OCI-LY7 (cell line): Measurements from ENCODE around the gene CYB5R4. TPM values are rescaled to one million over a fixed set of nuclear protein-coding genes. Genes with fewer than 3 reads are reported as not detected.

Experiments used
- BruUV-seq: library from RNA; stranded (reverse); fragments of 400-500 nt; replicated peaks from 2 replicates; lab custom pipeline; 2021; lab: Mats Ljungman, UMichigan
- CTCF ChIA-PET: fragments of 300-600 bp; sonication (Branson Sonifier 250); formaldehyde crosslinking; loops from one replicate; lab custom pipeline; 2022; ENCODE audit warnings: antibody characterized with exemption; ENCODE audit not compliant: unreplicated experiment; lab: Charles Lee
- POLR2A ChIA-PET: fragments of 300-600 bp; sonication (Branson Sonifier 250); formaldehyde crosslinking; loops from one replicate; lab custom pipeline; 2022; ENCODE audit warnings: antibody characterized with exemption; lab: Charles Lee
- DNase-seq: peaks from one replicate; pipeline ENCODE4 v3.0.0-alpha.2; 2015; ENCODE audit warnings: low spot score
- H2AFZ ChIP-seq: fragments of 200-600 bp; sonication (generic), shearing (Covaris generic); 2 replicates; pipeline ENCODE4 v1.6.1; 2014; ENCODE audit warnings: mild to moderate bottlenecking, antibody characterized with exemption, low read length, moderate library complexity
- H3K27ac ChIP-seq: fragments of 200-600 bp; sonication (generic); 2 replicates; pipeline ENCODE4 v1.5.1; 2014; ENCODE audit warnings: mixed run types, low read depth, mild to moderate bottlenecking, moderate library complexity, low read length, inconsistent platforms; ENCODE audit not compliant: poor library complexity, severe bottlenecking
- H3K36me3 ChIP-seq: fragments of 200-600 bp; sonication (generic); 2 replicates; pipeline ENCODE4 v1.6.1; 2014; ENCODE audit warnings: mild to moderate bottlenecking, antibody characterized with exemption, low read length, moderate library complexity, mixed read lengths; ENCODE audit not compliant: insufficient read depth
- H3K4me1 ChIP-seq: fragments of 200-600 bp; sonication (generic); 2 replicates; pipeline ENCODE4 v1.5.1; 2014; ENCODE audit warnings: mild to moderate bottlenecking, low read length; ENCODE audit not compliant: insufficient read depth, poor library complexity, severe bottlenecking
- H3K4me2 ChIP-seq: fragments of 200-600 bp; sonication (generic); 2 replicates; pipeline ENCODE4 v1.6.1; 2014; ENCODE audit warnings: mild to moderate bottlenecking, low read length
- H3K4me3 ChIP-seq: fragments of 200-600 bp; sonication (generic); 2 replicates; pipeline ENCODE4 v1.5.1; 2014; ENCODE audit warnings: mild to moderate bottlenecking, low read depth, low read length; ENCODE audit not compliant: poor library complexity, severe bottlenecking
- H3K79me2 ChIP-seq: fragments of 200-600 bp; sonication (generic); 2 replicates; pipeline ENCODE4 v1.6.1; 2016; ENCODE audit warnings: low read depth, mild to moderate bottlenecking, low read length, moderate library complexity, mixed read lengths; ENCODE audit not compliant: insufficient read depth
- H3K9me2 ChIP-seq: fragments of 200-600 bp; sonication (generic); 2 replicates; pipeline ENCODE4 v1.6.1; 2016; ENCODE audit warnings: mild to moderate bottlenecking, low read length, mixed read lengths; ENCODE audit not compliant: insufficient read depth
- H3K9me3 ChIP-seq: fragments of 200-600 bp; sonication (generic); 2 replicates; pipeline ENCODE4 v1.6.1; 2014; ENCODE audit warnings: mild to moderate bottlenecking, mixed run types, low read length, mixed read lengths
- H4K20me1 ChIP-seq: fragments of 200-600 bp; sonication (generic); 2 replicates; pipeline ENCODE4 v1.6.1; 2014; ENCODE audit warnings: mild to moderate bottlenecking, antibody characterized with exemption, low read length, moderate library complexity, mixed read lengths; ENCODE audit not compliant: insufficient read depth
- EZH2phosphoT487 ChIP-seq: fragments of 200-600 bp; sonication (generic); IDR thresholded peaks from 2 replicates; pipeline ENCODE4 v1.6.1; 2018; ENCODE audit warnings: low read depth, borderline replicate concordance, mild to moderate bottlenecking, mixed run types, antibody characterized with exemption, low read length, moderate library complexity, mixed read lengths
- intact Hi-C: fragments of 100-400 bp; cut with micrococcal nuclease; formaldehyde crosslinking; loops from one replicate; pipeline ENCODE4 v1.10.0; 2022; ENCODE audit not compliant: unreplicated experiment
- total RNA-seq, 2 experiments: library from RNA; depleted of rRNA in 1 of 2; stranded (reverse); fragments of >200 nt in 1 of 2; shearing (Covaris generic) in 1 of 2; gene quantifications; 2 replicates each; pipeline ENCODE4 v1.2.3, GENCODE V29; 2014 to 2022
- TF ChIP-seq, protein P1 (sequence below): fragments of 200-600 bp; sonication (generic); conservative IDR thresholded peaks from 2 replicates; pipeline ENCODE4 v1.5.1; 2014; ENCODE audit warnings: mild to moderate bottlenecking, antibody characterized with exemption, low read length, moderate library complexity, mixed read lengths

Gene CYB5R4
- total RNA-seq, 2 experiments from 2014 or later, result 16.2 to 34.8 TPM

DNA sequence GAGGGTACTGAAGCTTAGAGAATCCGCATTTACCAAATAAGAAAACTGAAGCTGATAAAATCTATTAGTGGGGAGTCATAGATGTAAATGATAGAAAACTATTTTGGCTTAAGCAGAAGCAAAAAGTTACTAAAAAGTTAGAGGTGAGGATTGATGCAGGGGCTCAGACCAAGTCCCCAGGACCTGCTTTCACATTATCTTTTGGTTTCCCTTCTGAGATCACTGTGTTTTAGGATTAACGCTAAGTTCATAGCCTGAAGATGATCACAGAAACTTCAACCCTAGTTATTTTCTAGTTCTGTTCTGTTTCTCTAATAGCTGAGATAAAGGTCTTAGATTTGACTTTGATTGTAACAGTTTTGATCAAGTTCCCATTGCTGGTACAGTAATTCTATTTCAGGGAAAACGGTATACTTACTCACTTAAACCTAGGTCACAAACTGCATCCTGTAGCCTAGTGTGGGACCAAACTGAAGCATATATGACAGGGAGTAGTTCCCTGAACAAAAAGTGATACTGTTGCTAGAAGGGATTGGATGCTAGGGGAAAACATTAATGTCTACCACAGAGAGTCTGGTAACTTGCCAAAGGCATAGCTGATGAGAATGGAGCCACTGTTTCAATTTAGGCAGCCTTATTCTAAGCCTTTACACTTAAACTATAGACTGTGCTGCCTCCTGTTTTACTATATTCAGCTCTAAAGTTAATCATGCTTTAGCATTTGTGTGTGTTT is 13.1 kb downstream of the CYB5R4 start:
- no peak for TF ChIP-seq EZH2phosphoT487
- TF ChIP-seq, protein P1, sequence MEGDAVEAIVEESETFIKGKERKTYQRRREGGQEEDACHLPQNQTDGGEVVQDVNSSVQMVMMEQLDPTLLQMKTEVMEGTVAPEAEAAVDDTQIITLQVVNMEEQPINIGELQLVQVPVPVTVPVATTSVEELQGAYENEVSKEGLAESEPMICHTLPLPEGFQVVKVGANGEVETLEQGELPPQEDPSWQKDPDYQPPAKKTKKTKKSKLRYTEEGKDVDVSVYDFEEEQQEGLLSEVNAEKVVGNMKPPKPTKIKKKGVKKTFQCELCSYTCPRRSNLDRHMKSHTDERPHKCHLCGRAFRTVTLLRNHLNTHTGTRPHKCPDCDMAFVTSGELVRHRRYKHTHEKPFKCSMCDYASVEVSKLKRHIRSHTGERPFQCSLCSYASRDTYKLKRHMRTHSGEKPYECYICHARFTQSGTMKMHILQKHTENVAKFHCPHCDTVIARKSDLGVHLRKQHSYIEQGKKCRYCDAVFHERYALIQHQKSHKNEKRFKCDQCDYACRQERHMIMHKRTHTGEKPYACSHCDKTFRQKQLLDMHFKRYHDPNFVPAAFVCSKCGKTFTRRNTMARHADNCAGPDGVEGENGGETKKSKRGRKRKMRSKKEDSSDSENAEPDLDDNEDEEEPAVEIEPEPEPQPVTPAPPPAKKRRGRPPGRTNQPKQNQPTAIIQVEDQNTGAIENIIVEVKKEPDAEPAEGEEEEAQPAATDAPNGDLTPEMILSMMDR, result no peak
- Histone ChIP-seq H3K36me3 (peaks cover 61% of the 10 kb centered on the region), H2AFZ (no peak overlapping the region), H3K9me3 (peaks cover 32% of the 10 kb centered on the region), H4K20me1 (no peaks in the 10 kb centered on the region), H3K79me2 (peaks cover 45% of the 10 kb centered on the region; the same call in 1 of the 2 replicates), H3K9me2 (no peaks in the 10 kb centered on the region), H3K4me3 (no peak overlapping the region), H3K4me1 (peaks cover 5% of the 10 kb centered on the region), H3K27ac (no peak overlapping the region), H3K4me2 (no peak overlapping the region)
- ChIA-PET POLR2A (no interaction called here), CTCF (no interaction called here)
- DNase-seq, result no peak
- no TSS peak for BruUV-seq
- intact Hi-C loops, result no loop called here

GRCh38 chr6:83873869-83874268 is 14.4 kb downstream of the CYB5R4 start:
- no peak overlapping the region for H3K4me3 ChIP-seq
- H3K27ac ChIP-seq, result no peak overlapping the region
- H3K4me1 ChIP-seq, result peaks cover 5% of the 10 kb centered on the region
- no peak overlapping the region for H3K4me2 ChIP-seq
- no peaks in the 10 kb centered on the region for H3K9me2 ChIP-seq
- intact Hi-C loops, result no loop called here
- CTCF ChIA-PET, result interaction anchor here (1.4 kb wide), 1 partner anchor 17 kb away, joined by 3 read pairs; no protein-coding TSS in a partner anchor
- H2AFZ ChIP-seq, result no peak overlapping the region
- TF ChIP-seq, protein P1, result no peak
- TF ChIP-seq EZH2phosphoT487, result no peak
- DNase-seq, result peak; percentile 9
- BruUV-seq, result no TSS peak
- peaks cover 19% of the 10 kb centered on the region; the same call in 1 of the 2 replicates for H3K9me3 ChIP-seq
- peaks cover 48% of the 10 kb centered on the region for H3K36me3 ChIP-seq
- POLR2A ChIA-PET, result interaction anchor here (0.6 kb wide), 1 partner anchor 254 kb away, joined by 3 read pairs; no protein-coding TSS in a partner anchor
- no peaks in the 10 kb centered on the region for H4K20me1 ChIP-seq
- H3K79me2 ChIP-seq, result peaks cover 49% of the 10 kb centered on the region; the same call in 1 of the 2 replicates

- H3K4me1 ChIP-seq, result peaks cover 5% of the 10 kb centered on the region
- peaks cover 29% of the 10 kb centered on the region for H3K36me3 ChIP-seq
- intact Hi-C loops, result no loop called here
- no peak overlapping the region for H2AFZ ChIP-seq
- no TSS peak for BruUV-seq
- no peak overlapping the region for H3K4me2 ChIP-seq
- CTCF ChIA-PET, result no interaction called here
- no peak for DNase-seq
- no peak overlapping the region for H3K27ac ChIP-seq
- POLR2A ChIA-PET, result no interaction called here
- H3K4me3 ChIP-seq, result no peak overlapping the region
- TF ChIP-seq, protein P1, result no peak
- no peak for TF ChIP-seq EZH2phosphoT487
- H3K9me3 ChIP-seq, result peaks cover 6% of the 10 kb centered on the region; the same call in 1 of the 2 replicates
- peaks cover 52% of the 10 kb centered on the region; the same call in 1 of the 2 replicates for H3K79me2 ChIP-seq
- H3K9me2 ChIP-seq, result no peaks in the 10 kb centered on the region
- H4K20me1 ChIP-seq, result 0 out of 2 replicates have a peak, but pooled peaks cover 3% of the 10 kb centered on the region
Measured at GRCh38 chr6:83875843-83876242, 16.4 kb downstream of the CYB5R4 start.
